ENCODE measurements around the gene SOX10.

The SOX10 gene

GRCh38 chr22:38016182-38017151, 32.1 kb upstream of the SOX10 start:
- peak in 12 of 14 donors; percentile 45 to 90 (median 85) for DNase-seq

GRCh38 chr22:38014083-38014482, 29.7 kb upstream of the SOX10 start:
- DNase-seq: no peak

GRCh38 chr22:38012604-38013072, 28.3 kb upstream of the SOX10 start:
- no peak for DNase-seq

GRCh38 chr22:38009000-38009806, 24.8 kb upstream of the SOX10 start:
- DNase-seq: no peak

- no peak for DNase-seq
Measured at GRCh38 chr22:38007330-38007902, 23.1 kb upstream of the SOX10 start.

- no peak for DNase-seq
Measured at GRCh38 chr22:38006906-38007305, 22.6 kb upstream of the SOX10 start.

- DNase-seq: no peak
Measured at GRCh38 chr22:38005943-38006342, 21.6 kb upstream of the SOX10 start.

- peak in 9 of 14 donors; percentile 35 to 89 (median 48) for DNase-seq
Measured at GRCh38 chr22:37999640-38000272, 15.4 kb upstream of the SOX10 start.

GRCh38 chr22:37999236-37999635, 14.9 kb upstream of the SOX10 start:
- DNase-seq: no peak

GRCh38 chr22:37998543-37998942, 14.2 kb upstream of the SOX10 start:
- DNase-seq: peak in 5 of 14 donors; percentile 25 to 67 (median 64)

GRCh38 chr22:37996515-37997246, 12.3 kb upstream of the SOX10 start:
- DNase-seq: peak in 1 of 14 donors; percentile 44

- no peak for DNase-seq
Measured at GRCh38 chr22:37996079-37996478, 11.7 kb upstream of the SOX10 start.

GRCh38 chr22:37995460-37995859, 11.1 kb upstream of the SOX10 start:
- DNase-seq: no peak

GRCh38 chr22:37994982-37995381, 10.6 kb upstream of the SOX10 start:
- DNase-seq: no peak

- no peak for DNase-seq
Measured at GRCh38 chr22:37994049-37994448, 9.7 kb upstream of the SOX10 start.

GRCh38 chr22:37991731-37992442, 7.5 kb upstream of the SOX10 start:
- no peak for DNase-seq

- DNase-seq: no peak
Measured at GRCh38 chr22:37990862-37991261, 6.5 kb upstream of the SOX10 start.

GRCh38 chr22:37990301-37990700, 5.9 kb upstream of the SOX10 start:
- DNase-seq: no peak

- no peak for DNase-seq
Measured at GRCh38 chr22:37989146-37990045, 5.0 kb upstream of the SOX10 start.

- DNase-seq: peak in 1 of 14 donors; percentile 65
Measured at GRCh38 chr22:37986371-37986770, 2.0 kb upstream of the SOX10 start.

Measured in C1 segment of cervical spinal cord (tissue), 14 donors.